ENCODE data around the gene ISL1. TPM values are rescaled to one million over a fixed set of nuclear protein-coding genes. Genes with fewer than 3 reads are reported as not detected.

Gene ISL1
- total RNA-seq, 1 experiment from 2014 or later = 1.3 TPM

DNA sequence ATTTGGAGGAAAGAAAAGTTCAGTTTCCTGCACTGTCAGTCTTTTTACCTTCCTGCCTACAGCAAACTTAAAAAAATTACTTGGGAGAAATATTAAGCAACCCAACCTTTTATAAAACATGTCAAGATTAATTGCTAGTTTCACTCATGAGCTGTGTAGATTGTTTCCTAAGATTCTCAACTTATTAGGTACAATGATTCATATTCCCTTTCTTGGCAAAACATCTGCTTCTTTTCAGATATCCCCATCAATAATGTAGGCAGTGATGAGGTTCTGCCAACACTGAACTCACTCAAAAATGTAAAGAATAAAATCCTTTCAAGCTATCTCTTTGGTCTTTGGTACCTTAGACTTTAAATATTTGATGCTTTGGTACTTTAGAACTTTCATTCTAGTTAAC lies 56.0 kb downstream of the ISL1 start:
- no peaks in the 10 kb centered on the region for H4K20me1 ChIP-seq (ENCODE audit: insufficient read depth)
- RAD21 ChIA-PET (ENCODE audit: low non-redundant PET in 1 of 2, low total read pairs in 2 of 2, uncharacterized antibody in 2 of 2, unreplicated experiment in 2 of 2) = no interaction called here
- CTCF ChIA-PET = no interaction called here

More for the DNA sequence above, 56.0 kb downstream of the ISL1 start:
- DNase-seq (ENCODE audit: low read depth, low spot score) = no peak
- no TSS peak for BruUV-seq (replicated peaks)
- Histone ChIP-seq H3K4me1 (ENCODE audit: control insufficient read depth in 1 of 2, insufficient read depth in 2 of 2, low read length in 2 of 2) (0 out of 4 replicates have a peak, but pooled peaks cover 0 to 3% of the 10 kb centered on the region in 2 experiments), H3K9me2 (ENCODE audit: insufficient read depth) (no peaks in the 10 kb centered on the region), H3K9me3 (ENCODE audit: control insufficient read depth in 1 of 2, insufficient read depth in 1 of 2, low read depth in 1 of 2, low read length in 2 of 2) (no peaks in the 10 kb centered on the region), H3K27ac (ENCODE audit: low read depth, low read length) (no peak overlapping the region), H3K36me3 (ENCODE audit: control insufficient read depth in 1 of 2, insufficient read depth in 2 of 2, low read length in 2 of 2) (no peaks in the 10 kb centered on the region), H3K9ac (ENCODE audit: low read length) (no peak overlapping the region), H3K79me2 (ENCODE audit: insufficient read depth, low read length) (no peaks in the 10 kb centered on the region), H2AFZ (ENCODE audit: low read depth, low read length, poor library complexity, severe bottlenecking) (no peak overlapping the region), H3K4me2 (ENCODE audit: low read length) (no peak overlapping the region), H3K27me3 (ENCODE audit: insufficient read depth, low read length) (no peaks in the 10 kb centered on the region), H3K4me3 (replicated peaks in 1 of 2; ENCODE audit: low read depth in 1 of 2, low read length in 2 of 2) (no peak overlapping the region)
- TF ChIP-seq RAD21 (IDR thresholded peaks at IDR 0.05; ENCODE audit: low read depth) (no peak), YY1 (IDR thresholded peaks at IDR 0.05; ENCODE audit: extremely low read depth, insufficient replicate concordance, low read depth, low read length) (no peak), SP1 (IDR thresholded peaks at IDR 0.05; ENCODE audit: low read depth) (no peak), POLR2A (IDR thresholded peaks at IDR 0.05; ENCODE audit: borderline replicate concordance, extremely low read depth, insufficient read depth, insufficient read length) (no peak), ATF3 (IDR thresholded peaks at IDR 0.05) (no peak), CTCF (IDR thresholded peaks at IDR 0.05 in 2 of 3, conservative IDR thresholded peaks at IDR 0.05 in 1 of 3; ENCODE audit: borderline replicate concordance in 1 of 3, insufficient read depth in 1 of 3, low read depth in 2 of 3, low read length in 2 of 3) (no peak), ZNF274 (IDR thresholded peaks at IDR 0.05; ENCODE audit: low read depth, low read length) (no peak), EZH2phosphoT487 (IDR thresholded peaks at IDR 0.05; ENCODE audit: borderline replicate concordance) (no peak), JUND (IDR thresholded peaks at IDR 0.05) (no peak), CBX3 (IDR thresholded peaks at IDR 0.05; ENCODE audit: low read depth) (no peak), MAX (IDR thresholded peaks at IDR 0.05) (no peak), CEBPB (IDR thresholded peaks at IDR 0.05; ENCODE audit: low read depth) (no peak), TCF7L2 (IDR thresholded peaks at IDR 0.05; ENCODE audit: borderline replicate concordance, extremely low read depth, insufficient read depth, insufficient read length) (no peak), ZFX (IDR thresholded peaks at IDR 0.05) (no peak), FOSL1 (IDR thresholded peaks at IDR 0.05; ENCODE audit: low read depth) (no peak), SIN3A (IDR thresholded peaks at IDR 0.05; ENCODE audit: low read depth) (no peak), POLR2AphosphoS5 (IDR thresholded peaks at IDR 0.05; ENCODE audit: low read depth, low read length) (no peak)
- TF ChIP-seq, protein P1, sequence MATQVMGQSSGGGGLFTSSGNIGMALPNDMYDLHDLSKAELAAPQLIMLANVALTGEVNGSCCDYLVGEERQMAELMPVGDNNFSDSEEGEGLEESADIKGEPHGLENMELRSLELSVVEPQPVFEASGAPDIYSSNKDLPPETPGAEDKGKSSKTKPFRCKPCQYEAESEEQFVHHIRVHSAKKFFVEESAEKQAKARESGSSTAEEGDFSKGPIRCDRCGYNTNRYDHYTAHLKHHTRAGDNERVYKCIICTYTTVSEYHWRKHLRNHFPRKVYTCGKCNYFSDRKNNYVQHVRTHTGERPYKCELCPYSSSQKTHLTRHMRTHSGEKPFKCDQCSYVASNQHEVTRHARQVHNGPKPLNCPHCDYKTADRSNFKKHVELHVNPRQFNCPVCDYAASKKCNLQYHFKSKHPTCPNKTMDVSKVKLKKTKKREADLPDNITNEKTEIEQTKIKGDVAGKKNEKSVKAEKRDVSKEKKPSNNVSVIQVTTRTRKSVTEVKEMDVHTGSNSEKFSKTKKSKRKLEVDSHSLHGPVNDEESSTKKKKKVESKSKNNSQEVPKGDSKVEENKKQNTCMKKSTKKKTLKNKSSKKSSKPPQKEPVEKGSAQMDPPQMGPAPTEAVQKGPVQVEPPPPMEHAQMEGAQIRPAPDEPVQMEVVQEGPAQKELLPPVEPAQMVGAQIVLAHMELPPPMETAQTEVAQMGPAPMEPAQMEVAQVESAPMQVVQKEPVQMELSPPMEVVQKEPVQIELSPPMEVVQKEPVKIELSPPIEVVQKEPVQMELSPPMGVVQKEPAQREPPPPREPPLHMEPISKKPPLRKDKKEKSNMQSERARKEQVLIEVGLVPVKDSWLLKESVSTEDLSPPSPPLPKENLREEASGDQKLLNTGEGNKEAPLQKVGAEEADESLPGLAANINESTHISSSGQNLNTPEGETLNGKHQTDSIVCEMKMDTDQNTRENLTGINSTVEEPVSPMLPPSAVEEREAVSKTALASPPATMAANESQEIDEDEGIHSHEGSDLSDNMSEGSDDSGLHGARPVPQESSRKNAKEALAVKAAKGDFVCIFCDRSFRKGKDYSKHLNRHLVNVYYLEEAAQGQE (IDR thresholded peaks at IDR 0.05; ENCODE audit: low read depth) = no peak
- no peak for ATAC-seq
- intact Hi-C loops (cut with micrococcal nuclease) = no loop called here
- POLR2A ChIA-PET = no interaction called here

Measured in HCT116 (cell line).